ENCODE results near the gene FRY. TPM values are rescaled to one million over a fixed set of nuclear protein-coding genes. Genes with fewer than 3 reads are reported as not detected.

FRY gene
- total and polyA plus RNA-seq, 9 of the 15 experiments (the other 6 are each of a cell fraction or from before 2014, with no cell fraction given): 0.03 to 0.31 (median 0.11) TPM; not detected in 3

DNA sequence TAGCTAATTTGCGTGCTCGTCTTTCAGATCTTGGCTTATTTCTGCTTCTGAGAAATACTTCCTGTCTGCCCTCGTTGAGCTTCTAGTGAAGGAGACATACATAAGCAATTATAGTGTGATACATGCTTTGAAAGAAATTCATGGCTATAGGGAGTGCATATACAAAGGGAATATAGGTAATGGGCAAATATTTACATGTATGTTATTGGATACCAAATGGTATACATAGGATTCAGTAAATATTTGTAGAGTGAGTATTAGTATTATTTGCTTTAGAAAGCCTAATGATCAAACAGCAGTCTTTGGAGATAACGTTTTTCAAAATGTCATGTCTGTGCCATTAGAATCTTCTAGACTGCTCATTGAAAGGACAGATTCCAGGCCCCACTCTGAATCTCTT lies 289.0 kb downstream of the FRY start (continued):
- TF ChIP-seq MYBL2 (IDR thresholded peaks at IDR 0.05; ENCODE audit: low read depth): no peak
- no peak for TF ChIP-seq MYBL2 (CRISPR knock-in tag; IDR thresholded peaks at IDR 0.05; ENCODE audit: borderline replicate concordance)
- TF ChIP-seq BRCA1 (IDR thresholded peaks at IDR 0.05): no peak
- no peak for TF ChIP-seq BRCA1 (CRISPR knock-in tag; IDR thresholded peaks at IDR 0.05)
- no peak for TF ChIP-seq MIER1 (IDR thresholded peaks at IDR 0.05; ENCODE audit: low read depth)
- TF ChIP-seq, protein P1, sequence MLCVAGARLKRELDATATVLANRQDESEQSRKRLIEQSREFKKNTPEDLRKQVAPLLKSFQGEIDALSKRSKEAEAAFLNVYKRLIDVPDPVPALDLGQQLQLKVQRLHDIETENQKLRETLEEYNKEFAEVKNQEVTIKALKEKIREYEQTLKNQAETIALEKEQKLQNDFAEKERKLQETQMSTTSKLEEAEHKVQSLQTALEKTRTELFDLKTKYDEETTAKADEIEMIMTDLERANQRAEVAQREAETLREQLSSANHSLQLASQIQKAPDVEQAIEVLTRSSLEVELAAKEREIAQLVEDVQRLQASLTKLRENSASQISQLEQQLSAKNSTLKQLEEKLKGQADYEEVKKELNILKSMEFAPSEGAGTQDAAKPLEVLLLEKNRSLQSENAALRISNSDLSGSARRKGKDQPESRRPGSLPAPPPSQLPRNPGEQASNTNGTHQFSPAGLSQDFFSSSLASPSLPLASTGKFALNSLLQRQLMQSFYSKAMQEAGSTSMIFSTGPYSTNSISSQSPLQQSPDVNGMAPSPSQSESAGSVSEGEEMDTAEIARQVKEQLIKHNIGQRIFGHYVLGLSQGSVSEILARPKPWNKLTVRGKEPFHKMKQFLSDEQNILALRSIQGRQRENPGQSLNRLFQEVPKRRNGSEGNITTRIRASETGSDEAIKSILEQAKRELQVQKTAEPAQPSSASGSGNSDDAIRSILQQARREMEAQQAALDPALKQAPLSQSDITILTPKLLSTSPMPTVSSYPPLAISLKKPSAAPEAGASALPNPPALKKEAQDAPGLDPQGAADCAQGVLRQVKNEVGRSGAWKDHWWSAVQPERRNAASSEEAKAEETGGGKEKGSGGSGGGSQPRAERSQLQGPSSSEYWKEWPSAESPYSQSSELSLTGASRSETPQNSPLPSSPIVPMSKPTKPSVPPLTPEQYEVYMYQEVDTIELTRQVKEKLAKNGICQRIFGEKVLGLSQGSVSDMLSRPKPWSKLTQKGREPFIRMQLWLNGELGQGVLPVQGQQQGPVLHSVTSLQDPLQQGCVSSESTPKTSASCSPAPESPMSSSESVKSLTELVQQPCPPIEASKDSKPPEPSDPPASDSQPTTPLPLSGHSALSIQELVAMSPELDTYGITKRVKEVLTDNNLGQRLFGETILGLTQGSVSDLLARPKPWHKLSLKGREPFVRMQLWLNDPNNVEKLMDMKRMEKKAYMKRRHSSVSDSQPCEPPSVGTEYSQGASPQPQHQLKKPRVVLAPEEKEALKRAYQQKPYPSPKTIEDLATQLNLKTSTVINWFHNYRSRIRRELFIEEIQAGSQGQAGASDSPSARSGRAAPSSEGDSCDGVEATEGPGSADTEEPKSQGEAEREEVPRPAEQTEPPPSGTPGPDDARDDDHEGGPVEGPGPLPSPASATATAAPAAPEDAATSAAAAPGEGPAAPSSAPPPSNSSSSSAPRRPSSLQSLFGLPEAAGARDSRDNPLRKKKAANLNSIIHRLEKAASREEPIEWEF (CRISPR knock-in tag; IDR thresholded peaks at IDR 0.05): no peak

DNA sequence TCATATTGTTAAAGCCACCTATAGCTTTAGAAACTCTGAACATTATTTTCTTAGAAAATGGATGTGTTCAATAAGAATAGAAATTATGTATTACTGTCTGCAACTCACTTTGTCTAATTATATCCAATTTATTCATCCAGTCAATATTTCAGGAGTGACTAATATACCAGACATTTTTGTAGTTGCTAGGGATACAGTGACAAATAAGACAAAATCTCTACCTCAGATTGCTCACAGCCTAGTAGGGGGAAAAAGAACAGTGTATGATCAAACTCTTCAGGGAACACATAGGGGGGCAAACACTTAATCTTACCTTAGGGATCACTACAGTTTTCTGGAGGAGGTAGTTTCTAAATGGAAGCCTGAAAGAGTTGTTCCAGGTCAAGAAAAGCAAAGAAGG lies 292.3 kb downstream of the FRY start:
- H3K79me2 ChIP-seq (ENCODE audit: control insufficient read depth, insufficient read depth, low read length): no peaks in the 10 kb centered on the region
- H3K9ac ChIP-seq (ENCODE audit: insufficient read depth in 1 of 2, low read depth in 2 of 2, low read length in 2 of 2): no peak overlapping the region
- H2AFZ ChIP-seq (ENCODE audit: low read depth, low read length): no peak overlapping the region
- no peak overlapping the region for H3K27ac ChIP-seq (ENCODE audit: extremely low read depth, low read depth, low read length)
- ChIA-PET CTCF (ENCODE audit: low intra/inter-chr PET ratio) (no interaction called here), POLR2A (interaction anchor here (1.2 kb wide), 1 partner anchor 9 kb away, joined by 3 read pairs; the partner anchor contains the start of genes BRCA2 and ZAR1L)
- no peaks in the 10 kb centered on the region for H3K9me1 ChIP-seq (ENCODE audit: control insufficient read depth, insufficient read depth, low read length)
- ATAC-seq: no peak
- H3K36me3 ChIP-seq (ENCODE audit: control insufficient read depth, insufficient read depth, low read length): peaks cover 45% of the 10 kb centered on the region; the same call in 2 of the 3 replicates
- H3K4me2 ChIP-seq (ENCODE audit: insufficient read depth, low read length): no peak overlapping the region
- no peaks in the 10 kb centered on the region for H4K20me1 ChIP-seq (replicated peaks; ENCODE audit: control insufficient read depth, insufficient read depth, low read length)
- no peaks in the 10 kb centered on the region for H3K9me3 ChIP-seq (replicated peaks; ENCODE audit: control insufficient read depth, insufficient read depth, low read depth, low read length)
- no peaks in the 10 kb centered on the region for H3K27me3 ChIP-seq (ENCODE audit: control insufficient read depth in 2 of 2, insufficient read depth in 2 of 2, low read length in 2 of 2)
- H3K4me1 ChIP-seq (replicated peaks in 1 of 2; ENCODE audit: control insufficient read depth in 2 of 2, insufficient read depth in 2 of 2, low read length in 2 of 2): no peaks in the 10 kb centered on the region
- intact Hi-C loops (cut with micrococcal nuclease): no loop called here
- no TSS peak for BruUV-seq (replicated peaks)
- in situ Hi-C loops (cut with MboI): loop anchor here (25.0 kb wide), 1 partner anchor 412 kb away; no protein-coding TSS in a partner anchor
- FAIRE-seq: no peak
- DNase-seq (ENCODE audit: extremely low read depth in 1 of 4, low spot score in 3 of 4): no peak
- H3K4me3 ChIP-seq: no peak overlapping the region
- TF ChIP-seq CEBPB (tag; IDR thresholded peaks at IDR 0.05) (no peak), GTF2F1 (IDR thresholded peaks at IDR 0.05; ENCODE audit: low read depth, low read length) (no peak), CAMTA2 (CRISPR knock-in tag; conservative IDR thresholded peaks at IDR 0.05) (no peak), PTRF (tag; IDR thresholded peaks at IDR 0.05) (no peak), ZNF263 (CRISPR knock-in tag; IDR thresholded peaks at IDR 0.05; ENCODE audit: borderline replicate concordance) (no peak)
- TF ChIP-seq, protein P2, sequence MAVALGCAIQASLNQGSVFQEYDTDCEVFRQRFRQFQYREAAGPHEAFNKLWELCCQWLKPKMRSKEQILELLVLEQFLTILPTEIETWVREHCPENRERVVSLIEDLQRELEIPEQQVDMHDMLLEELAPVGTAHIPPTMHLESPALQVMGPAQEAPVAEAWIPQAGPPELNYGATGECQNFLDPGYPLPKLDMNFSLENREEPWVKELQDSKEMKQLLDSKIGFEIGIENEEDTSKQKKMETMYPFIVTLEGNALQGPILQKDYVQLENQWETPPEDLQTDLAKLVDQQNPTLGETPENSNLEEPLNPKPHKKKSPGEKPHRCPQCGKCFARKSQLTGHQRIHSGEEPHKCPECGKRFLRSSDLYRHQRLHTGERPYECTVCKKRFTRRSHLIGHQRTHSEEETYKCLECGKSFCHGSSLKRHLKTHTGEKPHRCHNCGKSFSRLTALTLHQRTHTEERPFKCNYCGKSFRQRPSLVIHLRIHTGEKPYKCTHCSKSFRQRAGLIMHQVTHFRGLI (CRISPR knock-in tag; IDR thresholded peaks at IDR 0.05): no peak
- TF ChIP-seq, protein P3, sequence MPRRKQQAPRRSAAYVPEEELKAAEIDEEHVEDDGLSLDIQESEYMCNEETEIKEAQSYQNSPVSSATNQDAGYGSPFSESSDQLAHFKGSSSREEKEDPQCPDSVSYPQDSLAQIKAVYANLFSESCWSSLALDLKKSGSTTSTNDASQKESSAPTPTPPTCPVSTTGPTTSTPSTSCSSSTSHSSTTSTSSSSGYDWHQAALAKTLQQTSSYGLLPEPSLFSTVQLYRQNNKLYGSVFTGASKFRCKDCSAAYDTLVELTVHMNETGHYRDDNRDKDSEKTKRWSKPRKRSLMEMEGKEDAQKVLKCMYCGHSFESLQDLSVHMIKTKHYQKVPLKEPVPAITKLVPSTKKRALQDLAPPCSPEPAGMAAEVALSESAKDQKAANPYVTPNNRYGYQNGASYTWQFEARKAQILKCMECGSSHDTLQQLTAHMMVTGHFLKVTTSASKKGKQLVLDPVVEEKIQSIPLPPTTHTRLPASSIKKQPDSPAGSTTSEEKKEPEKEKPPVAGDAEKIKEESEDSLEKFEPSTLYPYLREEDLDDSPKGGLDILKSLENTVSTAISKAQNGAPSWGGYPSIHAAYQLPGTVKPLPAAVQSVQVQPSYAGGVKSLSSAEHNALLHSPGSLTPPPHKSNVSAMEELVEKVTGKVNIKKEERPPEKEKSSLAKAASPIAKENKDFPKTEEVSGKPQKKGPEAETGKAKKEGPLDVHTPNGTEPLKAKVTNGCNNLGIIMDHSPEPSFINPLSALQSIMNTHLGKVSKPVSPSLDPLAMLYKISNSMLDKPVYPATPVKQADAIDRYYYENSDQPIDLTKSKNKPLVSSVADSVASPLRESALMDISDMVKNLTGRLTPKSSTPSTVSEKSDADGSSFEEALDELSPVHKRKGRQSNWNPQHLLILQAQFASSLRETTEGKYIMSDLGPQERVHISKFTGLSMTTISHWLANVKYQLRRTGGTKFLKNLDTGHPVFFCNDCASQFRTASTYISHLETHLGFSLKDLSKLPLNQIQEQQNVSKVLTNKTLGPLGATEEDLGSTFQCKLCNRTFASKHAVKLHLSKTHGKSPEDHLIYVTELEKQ (CRISPR knock-in tag; IDR thresholded peaks at IDR 0.05): no peak

Data from K562 (cell line).